CD4-positive, alpha-beta T cell treated with Interleukin-17A for 4 hours (primary cell): ENCODE data around the gene NKAIN2.
"Not testable (repeated sequence)": the region's sequence is repeated elsewhere in the genome, so short reads cannot be mapped to it uniquely, and the experiment has no call there.

Experiments used
- DNase-seq: peaks from one replicate; pipeline ENCODE4 v3.0.0-alpha.2; 2020; ENCODE audit warnings: mixed read lengths

NKAIN2 gene

GRCh38 chr6:124446961-124447360, 643.3 kb downstream of the NKAIN2 start:
- no peak for DNase-seq

GRCh38 chr6:124459268-124459667, 655.6 kb downstream of the NKAIN2 start:
- no peak for DNase-seq

GRCh38 chr6:124462750-124463149, 659.1 kb downstream of the NKAIN2 start:
- DNase-seq = no peak

GRCh38 chr6:124463271-124463670, 659.6 kb downstream of the NKAIN2 start:
- no peak for DNase-seq

- not testable (repeated sequence) for DNase-seq
Observed at GRCh38 chr6:124464600-124464999, 660.9 kb downstream of the NKAIN2 start.

- DNase-seq = no peak
Observed at GRCh38 chr6:124466949-124467348, 663.3 kb downstream of the NKAIN2 start.

GRCh38 chr6:124467366-124467765, 663.7 kb downstream of the NKAIN2 start:
- DNase-seq = no peak

GRCh38 chr6:124470803-124471202, 667.1 kb downstream of the NKAIN2 start:
- DNase-seq = no peak

- no peak for DNase-seq
Observed at GRCh38 chr6:124475176-124475575, 671.5 kb downstream of the NKAIN2 start.

- no peak for DNase-seq
Observed at GRCh38 chr6:124478906-124479305, 675.2 kb downstream of the NKAIN2 start.

- no peak for DNase-seq
Observed at GRCh38 chr6:124479991-124480430, 676.3 kb downstream of the NKAIN2 start.

- no peak for DNase-seq
Observed at GRCh38 chr6:124482071-124482491, 678.4 kb downstream of the NKAIN2 start.

GRCh38 chr6:124487623-124488431, 684.2 kb downstream of the NKAIN2 start:
- DNase-seq = no peak

GRCh38 chr6:124490122-124490521, 686.5 kb downstream of the NKAIN2 start:
- DNase-seq = no peak

- DNase-seq = no peak
Observed at GRCh38 chr6:124493259-124493658, 689.6 kb downstream of the NKAIN2 start.

- no peak for DNase-seq
Observed at GRCh38 chr6:124494956-124495664, 691.4 kb downstream of the NKAIN2 start.

GRCh38 chr6:124495665-124496190, 692.1 kb downstream of the NKAIN2 start:
- no peak for DNase-seq

- no peak for DNase-seq
Observed at GRCh38 chr6:124496334-124496733, 692.7 kb downstream of the NKAIN2 start.

- DNase-seq = no peak
Observed at GRCh38 chr6:124512431-124512830, 708.8 kb downstream of the NKAIN2 start.

GRCh38 chr6:124517339-124517738, 713.7 kb downstream of the NKAIN2 start:
- no peak for DNase-seq

- DNase-seq = no peak
Observed at GRCh38 chr6:124520514-124520913, 716.8 kb downstream of the NKAIN2 start.

- no peak for DNase-seq
Observed at GRCh38 chr6:124522335-124522734, 718.7 kb downstream of the NKAIN2 start.

- no peak for DNase-seq
Observed at GRCh38 chr6:124524491-124525200, 721.0 kb downstream of the NKAIN2 start.
